ENCODE measurements around the gene SNTB2.

DNA sequence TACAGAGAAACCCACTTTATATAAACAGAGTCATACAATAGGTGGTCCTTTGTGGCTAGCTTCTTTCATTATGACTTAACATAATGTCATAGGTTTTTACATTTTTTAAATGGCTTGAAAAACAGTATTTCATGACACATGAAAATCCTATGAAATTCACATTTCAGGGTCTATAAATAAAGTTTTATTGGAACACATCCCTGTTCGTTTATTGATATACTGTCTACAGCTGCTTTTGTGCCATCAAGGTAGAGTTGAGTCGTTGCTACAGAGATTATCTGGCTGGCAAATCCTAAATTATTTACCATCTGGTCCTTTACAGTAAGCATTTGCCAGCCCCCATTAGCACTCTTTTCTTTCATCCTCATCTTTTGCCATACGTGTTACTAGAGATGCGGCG, 126.5 kb downstream of the SNTB2 start:
- no peak for TF ChIP-seq SMC3 (IDR thresholded peaks at IDR 0.05; ENCODE audit: low read depth, low read length)
- TF ChIP-seq, protein P1, sequence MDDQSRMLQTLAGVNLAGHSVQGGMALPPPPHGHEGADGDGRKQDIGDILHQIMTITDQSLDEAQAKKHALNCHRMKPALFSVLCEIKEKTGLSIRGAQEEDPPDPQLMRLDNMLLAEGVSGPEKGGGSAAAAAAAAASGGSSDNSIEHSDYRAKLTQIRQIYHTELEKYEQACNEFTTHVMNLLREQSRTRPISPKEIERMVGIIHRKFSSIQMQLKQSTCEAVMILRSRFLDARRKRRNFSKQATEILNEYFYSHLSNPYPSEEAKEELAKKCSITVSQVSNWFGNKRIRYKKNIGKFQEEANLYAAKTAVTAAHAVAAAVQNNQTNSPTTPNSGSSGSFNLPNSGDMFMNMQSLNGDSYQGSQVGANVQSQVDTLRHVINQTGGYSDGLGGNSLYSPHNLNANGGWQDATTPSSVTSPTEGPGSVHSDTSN (IDR thresholded peaks at IDR 0.05), result no peak
- TF ChIP-seq, protein P2, sequence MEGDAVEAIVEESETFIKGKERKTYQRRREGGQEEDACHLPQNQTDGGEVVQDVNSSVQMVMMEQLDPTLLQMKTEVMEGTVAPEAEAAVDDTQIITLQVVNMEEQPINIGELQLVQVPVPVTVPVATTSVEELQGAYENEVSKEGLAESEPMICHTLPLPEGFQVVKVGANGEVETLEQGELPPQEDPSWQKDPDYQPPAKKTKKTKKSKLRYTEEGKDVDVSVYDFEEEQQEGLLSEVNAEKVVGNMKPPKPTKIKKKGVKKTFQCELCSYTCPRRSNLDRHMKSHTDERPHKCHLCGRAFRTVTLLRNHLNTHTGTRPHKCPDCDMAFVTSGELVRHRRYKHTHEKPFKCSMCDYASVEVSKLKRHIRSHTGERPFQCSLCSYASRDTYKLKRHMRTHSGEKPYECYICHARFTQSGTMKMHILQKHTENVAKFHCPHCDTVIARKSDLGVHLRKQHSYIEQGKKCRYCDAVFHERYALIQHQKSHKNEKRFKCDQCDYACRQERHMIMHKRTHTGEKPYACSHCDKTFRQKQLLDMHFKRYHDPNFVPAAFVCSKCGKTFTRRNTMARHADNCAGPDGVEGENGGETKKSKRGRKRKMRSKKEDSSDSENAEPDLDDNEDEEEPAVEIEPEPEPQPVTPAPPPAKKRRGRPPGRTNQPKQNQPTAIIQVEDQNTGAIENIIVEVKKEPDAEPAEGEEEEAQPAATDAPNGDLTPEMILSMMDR (IDR thresholded peaks at IDR 0.05), result no peak
- no peak for TF ChIP-seq NRF1 (IDR thresholded peaks at IDR 0.05; ENCODE audit: low read depth, low read length)
- TF ChIP-seq EP300 (IDR thresholded peaks at IDR 0.05; ENCODE audit: borderline replicate concordance in 1 of 2, low read depth in 1 of 2, low read length in 1 of 2), result no peak
- TF ChIP-seq POLR2AphosphoS5 (IDR thresholded peaks at IDR 0.05; ENCODE audit: low read depth, low read length), result no peak
- no peak for TF ChIP-seq CHD2 (IDR thresholded peaks at IDR 0.05; ENCODE audit: low read length, partially characterized antibody)
- TF ChIP-seq, protein P3, sequence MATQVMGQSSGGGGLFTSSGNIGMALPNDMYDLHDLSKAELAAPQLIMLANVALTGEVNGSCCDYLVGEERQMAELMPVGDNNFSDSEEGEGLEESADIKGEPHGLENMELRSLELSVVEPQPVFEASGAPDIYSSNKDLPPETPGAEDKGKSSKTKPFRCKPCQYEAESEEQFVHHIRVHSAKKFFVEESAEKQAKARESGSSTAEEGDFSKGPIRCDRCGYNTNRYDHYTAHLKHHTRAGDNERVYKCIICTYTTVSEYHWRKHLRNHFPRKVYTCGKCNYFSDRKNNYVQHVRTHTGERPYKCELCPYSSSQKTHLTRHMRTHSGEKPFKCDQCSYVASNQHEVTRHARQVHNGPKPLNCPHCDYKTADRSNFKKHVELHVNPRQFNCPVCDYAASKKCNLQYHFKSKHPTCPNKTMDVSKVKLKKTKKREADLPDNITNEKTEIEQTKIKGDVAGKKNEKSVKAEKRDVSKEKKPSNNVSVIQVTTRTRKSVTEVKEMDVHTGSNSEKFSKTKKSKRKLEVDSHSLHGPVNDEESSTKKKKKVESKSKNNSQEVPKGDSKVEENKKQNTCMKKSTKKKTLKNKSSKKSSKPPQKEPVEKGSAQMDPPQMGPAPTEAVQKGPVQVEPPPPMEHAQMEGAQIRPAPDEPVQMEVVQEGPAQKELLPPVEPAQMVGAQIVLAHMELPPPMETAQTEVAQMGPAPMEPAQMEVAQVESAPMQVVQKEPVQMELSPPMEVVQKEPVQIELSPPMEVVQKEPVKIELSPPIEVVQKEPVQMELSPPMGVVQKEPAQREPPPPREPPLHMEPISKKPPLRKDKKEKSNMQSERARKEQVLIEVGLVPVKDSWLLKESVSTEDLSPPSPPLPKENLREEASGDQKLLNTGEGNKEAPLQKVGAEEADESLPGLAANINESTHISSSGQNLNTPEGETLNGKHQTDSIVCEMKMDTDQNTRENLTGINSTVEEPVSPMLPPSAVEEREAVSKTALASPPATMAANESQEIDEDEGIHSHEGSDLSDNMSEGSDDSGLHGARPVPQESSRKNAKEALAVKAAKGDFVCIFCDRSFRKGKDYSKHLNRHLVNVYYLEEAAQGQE (IDR thresholded peaks at IDR 0.05; ENCODE audit: low read depth, low read length), result no peak
- TF ChIP-seq SIN3A (IDR thresholded peaks at IDR 0.05; ENCODE audit: borderline replicate concordance, low read depth, low read length), result no peak
- no peak for TF ChIP-seq TAF1 (IDR thresholded peaks at IDR 0.05; ENCODE audit: borderline replicate concordance, low read depth, low read length)
- TF ChIP-seq, protein P4, sequence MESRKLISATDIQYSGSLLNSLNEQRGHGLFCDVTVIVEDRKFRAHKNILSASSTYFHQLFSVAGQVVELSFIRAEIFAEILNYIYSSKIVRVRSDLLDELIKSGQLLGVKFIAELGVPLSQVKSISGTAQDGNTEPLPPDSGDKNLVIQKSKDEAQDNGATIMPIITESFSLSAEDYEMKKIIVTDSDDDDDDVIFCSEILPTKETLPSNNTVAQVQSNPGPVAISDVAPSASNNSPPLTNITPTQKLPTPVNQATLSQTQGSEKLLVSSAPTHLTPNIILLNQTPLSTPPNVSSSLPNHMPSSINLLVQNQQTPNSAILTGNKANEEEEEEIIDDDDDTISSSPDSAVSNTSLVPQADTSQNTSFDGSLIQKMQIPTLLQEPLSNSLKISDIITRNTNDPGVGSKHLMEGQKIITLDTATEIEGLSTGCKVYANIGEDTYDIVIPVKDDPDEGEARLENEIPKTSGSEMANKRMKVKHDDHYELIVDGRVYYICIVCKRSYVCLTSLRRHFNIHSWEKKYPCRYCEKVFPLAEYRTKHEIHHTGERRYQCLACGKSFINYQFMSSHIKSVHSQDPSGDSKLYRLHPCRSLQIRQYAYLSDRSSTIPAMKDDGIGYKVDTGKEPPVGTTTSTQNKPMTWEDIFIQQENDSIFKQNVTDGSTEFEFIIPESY (IDR thresholded peaks at IDR 0.05; ENCODE audit: borderline replicate concordance, low read depth), result no peak

Measured in SK-N-SH (cell line).